ENCODE results near the gene ABHD13.
"Not testable (repeated sequence)": the region's sequence is repeated elsewhere in the genome, so short reads cannot be mapped to it uniquely, and the experiment has no call there.

The ABHD13 gene

DNA sequence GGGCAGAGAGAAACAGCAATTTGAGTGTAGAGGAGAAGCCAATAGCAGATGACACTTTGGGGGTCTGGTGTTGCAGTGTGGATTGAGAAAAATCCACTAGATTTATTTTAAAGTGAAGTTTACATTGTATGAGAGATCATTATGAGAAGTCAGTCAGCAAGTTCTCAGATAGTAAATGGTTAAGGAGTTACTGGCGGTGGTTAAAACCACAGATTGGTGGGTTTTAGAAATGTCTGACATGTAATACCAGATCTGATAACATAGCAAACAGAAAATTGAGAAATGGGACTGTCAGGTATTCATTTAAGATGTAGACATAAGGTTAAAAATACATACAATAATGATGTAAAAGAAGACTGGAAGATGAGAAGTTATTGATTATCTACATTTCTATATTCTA lies 7.2 kb downstream of the ABHD13 start:
- no peak for DNase-seq

DNA sequence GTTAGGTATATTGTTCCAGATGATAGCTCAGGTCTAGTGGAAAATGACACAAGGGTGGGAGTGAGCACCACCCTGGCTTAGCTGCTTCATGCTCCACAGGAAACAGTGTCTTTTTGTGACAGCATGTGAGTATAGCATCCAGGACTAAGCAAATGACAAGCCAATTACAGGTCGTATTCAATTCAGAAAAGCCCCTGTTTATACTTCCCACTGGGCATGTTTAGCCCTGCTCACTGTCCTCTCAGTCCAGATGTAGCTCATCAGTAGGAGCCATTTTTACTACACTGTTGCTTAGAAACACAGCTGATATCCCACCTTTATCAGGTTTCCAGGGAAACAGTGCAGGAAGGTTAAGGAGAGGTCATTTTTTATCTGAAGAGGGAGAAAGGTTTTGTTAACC lies 8.0 kb downstream of the ABHD13 start:
- DNase-seq: no peak

- DNase-seq: no peak
Measured at GRCh38 chr13:108227651-108228272, 9.6 kb downstream of the ABHD13 start.

GRCh38 chr13:108230377-108230776 lies 12.2 kb downstream of the ABHD13 start:
- DNase-seq: no peak

GRCh38 chr13:108249150-108249549 lies 31.0 kb downstream of the ABHD13 start:
- DNase-seq: no peak

DNA sequence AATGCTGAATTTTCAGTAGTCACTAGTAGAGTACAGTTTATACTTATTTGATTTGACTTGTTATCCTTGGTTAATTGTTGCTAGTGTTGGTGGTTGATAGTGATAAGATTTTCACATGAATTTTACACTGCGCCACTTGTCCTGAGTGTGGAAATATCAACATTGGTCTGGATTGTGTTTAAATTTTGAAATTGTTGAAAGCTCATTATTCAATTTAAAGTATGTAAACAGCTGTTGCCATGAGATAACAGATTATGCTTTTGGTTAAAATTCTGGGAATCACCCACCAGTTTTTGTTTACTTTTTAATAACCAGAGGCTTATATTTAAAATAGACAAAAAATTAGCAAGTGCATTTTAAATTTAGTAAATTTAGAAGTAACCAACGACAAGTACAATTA lies 39.1 kb downstream of the ABHD13 start:
- DNase-seq: no peak

GRCh38 chr13:108263621-108264355 lies 45.6 kb downstream of the ABHD13 start:
- DNase-seq: no peak

- no peak for DNase-seq
Measured at GRCh38 chr13:108266321-108266990, 48.3 kb downstream of the ABHD13 start.

GRCh38 chr13:108267347-108267746 lies 49.2 kb downstream of the ABHD13 start:
- no peak for DNase-seq

DNA sequence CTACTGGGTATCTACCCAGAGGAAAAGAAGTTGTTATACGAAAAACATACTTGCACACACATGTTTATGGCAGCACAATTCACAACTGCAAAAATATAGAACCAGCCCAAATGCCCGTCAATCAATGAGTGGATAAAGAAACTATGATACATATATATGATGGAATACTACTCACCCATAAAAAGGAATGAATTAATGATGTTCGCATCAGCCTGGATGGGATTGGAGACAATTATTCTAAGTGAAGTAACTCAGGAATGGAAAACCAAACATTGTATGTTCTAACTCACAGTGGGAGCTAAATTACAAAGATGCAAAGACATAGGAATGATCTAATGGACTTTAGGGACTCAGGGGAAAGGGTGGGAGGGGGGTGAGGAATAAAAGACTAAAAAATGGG lies 49.7 kb downstream of the ABHD13 start:
- DNase-seq: not testable (repeated sequence)

- no peak for DNase-seq
Measured at GRCh38 chr13:108268466-108269112, 50.4 kb downstream of the ABHD13 start.

DNA sequence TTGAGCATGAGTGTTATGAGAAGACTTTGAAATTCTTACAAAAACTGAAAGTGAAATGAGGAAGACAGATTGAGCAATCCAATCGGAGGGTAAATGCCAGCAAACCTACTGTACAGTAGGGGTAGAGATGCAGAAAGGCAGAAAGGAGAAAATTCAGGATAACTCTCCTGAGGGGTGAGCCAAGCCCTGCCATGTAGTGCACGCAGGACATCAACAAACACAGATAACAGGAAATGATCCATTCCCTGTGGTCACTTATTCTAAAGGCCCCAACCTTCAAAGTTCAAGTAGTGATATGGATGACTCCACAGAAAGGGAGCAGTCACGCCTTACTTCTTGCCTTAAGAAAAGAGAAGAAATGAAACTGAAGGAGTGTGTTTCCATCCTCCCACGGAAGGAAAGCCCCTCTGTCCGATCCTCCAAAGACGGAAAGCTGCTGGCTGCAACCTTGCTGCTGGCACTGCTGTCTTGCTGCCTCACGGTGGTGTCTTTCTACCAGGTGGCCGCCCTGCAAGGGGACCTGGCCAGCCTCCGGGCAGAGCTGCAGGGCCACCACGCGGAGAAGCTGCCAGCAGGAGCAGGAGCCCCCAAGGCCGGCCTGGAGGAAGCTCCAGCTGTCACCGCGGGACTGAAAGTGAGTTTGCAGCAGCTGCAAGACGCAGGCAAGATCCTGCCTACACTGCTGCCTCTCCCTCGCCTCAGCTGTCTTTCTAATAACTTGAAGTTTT lies 51.6 kb downstream of the ABHD13 start, which contains the start of gene TNFSF13B:
TSS of gene TNFSF13B (plus strand) at position 118 of the 728 bp plus-strand sequence. CDS start at position 296, 178 bp downstream.
- DNase-seq: peak; percentile 49

DNA sequence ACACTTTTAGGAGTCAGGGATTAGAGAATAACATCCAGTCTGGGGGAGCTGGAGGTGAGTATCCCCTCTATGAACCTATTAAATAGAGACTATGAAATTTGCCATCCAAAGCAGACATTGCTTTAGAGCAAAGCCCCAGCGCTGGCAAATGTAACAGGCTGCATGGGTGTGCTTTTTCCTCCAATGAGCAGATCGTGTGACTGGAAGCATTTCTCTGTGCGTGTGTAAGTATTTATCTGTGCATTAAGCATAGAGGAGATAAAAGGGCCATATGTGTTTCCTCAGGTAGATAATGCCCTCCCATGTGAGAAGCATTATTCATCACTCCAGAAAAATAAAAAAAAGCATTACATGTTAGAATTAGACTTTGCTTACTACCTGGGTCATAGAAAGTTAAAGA lies 52.2 kb downstream of the ABHD13 start:
- no peak for DNase-seq

DNA sequence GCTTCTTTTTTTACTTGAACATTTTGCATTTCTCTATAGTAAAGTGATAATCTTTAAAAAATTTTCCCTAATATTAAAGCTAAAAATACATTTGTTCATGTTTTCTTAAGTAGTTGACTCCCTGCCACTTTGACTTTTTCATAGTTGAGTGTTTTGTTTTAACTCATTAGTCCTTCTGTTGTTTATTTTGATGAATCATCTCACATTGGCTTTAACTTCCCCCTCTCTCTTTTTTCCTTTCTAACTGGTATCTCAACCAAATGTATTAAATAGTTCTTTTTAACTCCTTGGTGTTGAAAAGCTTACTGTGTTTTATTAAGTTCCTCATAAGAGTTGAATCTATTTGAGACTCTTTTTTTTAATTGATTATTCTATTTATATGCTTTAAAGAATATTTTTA lies 54.1 kb downstream of the ABHD13 start:
- DNase-seq: no peak

DNA sequence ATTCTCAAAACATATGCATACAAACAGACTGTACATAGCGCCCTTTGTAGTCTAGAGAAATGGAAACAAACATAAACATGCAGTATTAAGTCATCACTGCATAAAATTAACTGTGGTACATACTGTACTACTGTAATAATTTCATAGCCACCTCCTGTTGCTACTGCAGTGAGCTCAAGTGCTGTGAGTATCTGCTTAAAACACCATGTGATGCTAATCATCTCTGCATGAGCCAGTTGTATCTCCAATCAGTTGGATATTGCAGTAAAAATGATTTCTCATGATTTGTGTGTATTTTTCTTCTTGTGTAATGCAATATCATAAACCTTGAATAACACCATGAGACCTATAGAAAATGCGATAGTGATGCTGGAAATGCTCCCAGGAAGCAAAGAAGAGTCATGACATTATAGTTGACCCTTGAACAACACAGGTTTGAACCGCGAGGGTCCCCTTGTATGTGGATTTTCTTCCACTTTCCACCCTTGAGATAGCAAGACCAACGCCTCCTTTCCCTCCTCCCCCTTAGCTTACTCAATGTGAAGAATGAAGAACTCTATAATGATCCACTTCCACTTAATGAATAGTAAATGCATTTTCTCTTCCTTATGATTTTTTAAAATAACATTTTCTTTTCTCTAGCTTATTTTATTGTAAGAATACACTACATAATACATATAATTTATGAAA lies 55.4 kb downstream of the ABHD13 start:
- DNase-seq: no peak

DNA sequence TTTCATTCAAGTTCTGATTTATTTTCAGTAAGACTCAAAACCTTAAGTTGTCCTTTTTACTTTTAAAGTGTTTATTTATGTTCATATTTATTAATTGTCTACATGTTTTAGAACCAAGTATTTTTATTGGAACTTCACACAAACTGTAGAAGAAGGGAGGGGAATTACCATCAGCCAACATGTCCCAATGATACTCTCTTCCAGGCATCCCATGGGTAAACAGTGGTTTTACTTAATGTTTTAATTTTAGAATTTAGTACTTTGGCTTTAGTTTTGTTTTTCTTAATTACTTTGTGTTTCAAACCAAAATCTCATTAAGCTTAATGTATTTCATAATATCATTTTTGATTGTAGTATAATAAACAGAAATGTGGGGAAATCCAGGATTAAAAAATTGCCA lies 56.5 kb downstream of the ABHD13 start:
- no peak for DNase-seq

- no peak for DNase-seq
Measured at GRCh38 chr13:108276060-108276459, 57.9 kb downstream of the ABHD13 start.

- DNase-seq: no peak
Measured at GRCh38 chr13:108278466-108278865, 60.3 kb downstream of the ABHD13 start.

DNA sequence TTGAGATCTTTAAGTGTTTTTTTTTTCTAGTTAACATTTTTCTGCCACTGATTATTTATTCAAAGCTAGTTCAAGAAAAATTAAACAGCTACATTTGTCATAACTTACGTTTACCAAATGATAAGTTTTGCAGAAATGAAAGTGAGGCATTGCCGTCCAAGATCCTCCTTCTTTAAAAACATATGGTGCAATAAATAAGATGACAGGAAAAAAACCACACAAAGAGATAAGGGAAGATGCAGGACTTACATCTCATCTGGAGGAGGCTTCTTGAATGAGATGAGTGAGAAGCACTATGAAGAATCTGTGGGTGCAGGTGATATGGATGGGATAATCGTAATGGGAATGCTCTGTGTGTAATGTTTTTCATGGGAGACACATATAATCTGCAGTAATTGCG lies 63.7 kb downstream of the ABHD13 start:
- no peak for DNase-seq

- DNase-seq: no peak
Measured at GRCh38 chr13:108283110-108283509, 64.9 kb downstream of the ABHD13 start.

Measured in stimulated activated naive CD4-positive, alpha-beta T cell treated with Interleukin-2 at 50 U/mL for 16 hours (primary cell).